Activated CD4-positive, alpha-beta T cell treated with anti-CD3 and anti-CD28 coated beads for 36 hours (primary cell): Measurements from ENCODE around the gene GRK3. TPM values are rescaled to one million over a fixed set of nuclear protein-coding genes. Genes with fewer than 3 reads are reported as not detected.

Experiments
- ATAC-seq: fragments of 200-7000 bp; cut with Tn5 transposase; one replicate; pipeline ENCODE4 v1.10.0; 2021; ENCODE audit warnings: mild to moderate bottlenecking, moderate library complexity
- CTCF ChIA-PET: fragments of 350-600 bp; sonication (Branson Sonifier 250); formaldehyde crosslinking; loops from one replicate; lab custom pipeline; 2021; ENCODE audit warnings: antibody characterized with exemption; lab: Charles Lee
- POLR2A ChIA-PET: fragments of 350-600 bp; sonication (Branson Sonifier 250); formaldehyde crosslinking; loops from one replicate; lab custom pipeline; 2021; ENCODE audit warnings: antibody characterized with exemption, inconsistent platforms; lab: Charles Lee
- DNase-seq: peaks from one replicate; pipeline ENCODE4 v3.0.0-alpha.2; 2020
- H3K27ac Mint-ChIP-seq: one replicate; pipeline ENCODE4 v1.8.0; 2021; ENCODE audit warnings: mixed read lengths
- H3K27me3 Mint-ChIP-seq: one replicate; pipeline ENCODE4 v1.8.0; 2021; ENCODE audit warnings: mixed read lengths
- H3K36me3 Mint-ChIP-seq: one replicate; pipeline ENCODE4 v1.8.0; 2021; ENCODE audit warnings: low read depth, mixed read lengths
- H3K4me1 Mint-ChIP-seq: one replicate; pipeline ENCODE4 v1.8.0; 2021; ENCODE audit warnings: mixed read lengths
- H3K4me3 Mint-ChIP-seq: one replicate; pipeline ENCODE4 v1.8.0; 2021; ENCODE audit warnings: mild to moderate bottlenecking, moderate library complexity, mixed read lengths
- H3K9me3 Mint-ChIP-seq: one replicate; pipeline ENCODE4 v1.8.0; 2021; ENCODE audit warnings: low read depth, mixed read lengths
- intact Hi-C, 2 experiments: fragments of 100-400 bp; cut with DNase I in 1 of 2; cut with micrococcal nuclease in 1 of 2; formaldehyde crosslinking; loops; one replicate each; pipeline versions ENCODE4 v1.14.2 to v1.15.1; 2022 to 2024; cut with DNase I, micrococcal nuclease
- total RNA-seq, 2 experiments: library from RNA; stranded (reverse); gene quantifications; one replicate each; pipeline ENCODE4 v1.2.3, GENCODE V29; 2021

GRK3 gene
- total RNA-seq, 2 experiments from 2014 or later, result 8.6 to 9.2 TPM

GRCh38 chr22:25716637-25717036, 152.2 kb downstream of the GRK3 start:
- DNase-seq (no peak), ATAC-seq (no peak)
- H3K4me1 Mint-ChIP-seq, result no peaks in the 10 kb centered on the region
- no peak overlapping the region for H3K4me3 Mint-ChIP-seq
- no peak overlapping the region for H3K27ac Mint-ChIP-seq
- intact Hi-C loops, result no loop called here
- H3K27me3 Mint-ChIP-seq, result no peaks in the 10 kb centered on the region
- peaks cover 2% of the 10 kb centered on the region for H3K36me3 Mint-ChIP-seq
- no peaks in the 10 kb centered on the region for H3K9me3 Mint-ChIP-seq
- ChIA-PET POLR2A (no interaction called here), CTCF (no interaction called here)

DNA sequence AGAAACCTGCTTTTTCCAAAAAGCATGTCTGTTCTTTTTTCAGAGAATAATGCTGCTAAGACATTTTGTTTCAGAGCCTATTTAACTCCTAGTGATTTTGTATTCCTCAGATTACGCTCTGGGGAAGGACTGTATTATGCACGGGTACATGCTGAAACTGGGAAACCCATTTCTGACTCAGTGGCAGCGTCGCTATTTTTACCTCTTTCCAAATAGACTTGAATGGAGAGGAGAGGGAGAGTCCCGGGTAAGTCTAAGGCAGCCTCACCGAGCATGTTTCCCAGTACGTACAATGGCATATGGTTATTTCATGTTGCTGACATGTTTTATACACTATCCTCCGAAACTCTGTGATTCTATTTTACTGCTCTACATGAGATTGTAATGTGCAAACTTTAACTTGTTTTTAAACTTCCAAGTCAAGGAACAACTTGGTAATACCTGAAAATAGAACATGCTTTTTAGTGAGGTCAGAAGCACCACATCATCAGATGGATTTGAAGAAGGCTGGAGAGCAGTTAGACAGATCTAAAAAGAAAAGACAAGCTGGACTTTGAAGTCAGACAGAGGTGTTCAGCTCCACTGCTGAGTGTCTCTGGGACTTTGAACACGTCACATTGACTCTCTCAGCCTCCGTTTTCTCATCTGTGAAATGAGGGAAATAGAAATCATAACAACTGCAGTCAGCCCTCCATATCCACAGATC, 153.8 kb downstream of the GRK3 start:
- CTCF ChIA-PET, result no interaction called here
- H3K4me1 Mint-ChIP-seq, result no peaks in the 10 kb centered on the region
- intact Hi-C loops, result no loop called here
- DNase-seq (no peak), ATAC-seq (no peak)
- H3K4me3 Mint-ChIP-seq, result no peak overlapping the region
- POLR2A ChIA-PET, result interaction anchor here (0.6 kb wide), 1 partner anchor 258 kb away, joined by 4 read pairs; no protein-coding TSS in a partner anchor
- peaks cover 2% of the 10 kb centered on the region for H3K36me3 Mint-ChIP-seq
- no peaks in the 10 kb centered on the region for H3K27me3 Mint-ChIP-seq
- H3K27ac Mint-ChIP-seq, result no peak overlapping the region
- H3K9me3 Mint-ChIP-seq, result no peaks in the 10 kb centered on the region

DNA sequence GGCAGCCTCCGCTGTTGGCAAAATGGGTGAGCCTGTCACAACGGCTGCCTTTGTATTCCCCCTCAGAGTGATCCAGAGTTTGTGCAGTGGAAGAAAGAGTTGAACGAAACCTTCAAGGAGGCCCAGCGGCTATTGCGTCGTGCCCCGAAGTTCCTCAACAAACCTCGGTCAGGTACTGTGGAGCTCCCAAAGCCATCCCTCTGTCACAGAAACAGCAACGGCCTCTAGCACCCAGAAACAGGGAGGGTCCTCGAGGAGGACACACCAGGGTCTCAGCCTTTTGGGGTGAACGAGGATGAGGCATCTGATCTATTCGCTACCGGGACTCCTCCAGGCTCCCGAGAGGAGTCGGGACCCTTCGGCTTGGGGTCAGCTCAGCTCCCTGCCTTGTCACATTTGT, 157.7 kb downstream of the GRK3 start:
- Mint-ChIP-seq H3K9me3 (no peaks in the 10 kb centered on the region), H3K27ac (no peak overlapping the region), H3K27me3 (no peaks in the 10 kb centered on the region), H3K4me1 (peaks cover 4% of the 10 kb centered on the region), H3K4me3 (no peak overlapping the region), H3K36me3 (no peaks in the 10 kb centered on the region)
- no peak for ATAC-seq
- ChIA-PET CTCF (interaction anchor here (0.6 kb wide), 1 partner anchor 11 kb away, joined by 3 read pairs; no protein-coding TSS in a partner anchor), POLR2A (no interaction called here)
- intact Hi-C loops, result no loop called here
- no peak for DNase-seq

GRCh38 chr22:25722626-25723025, 158.2 kb downstream of the GRK3 start:
- ATAC-seq (no peak), DNase-seq (no peak)
- Mint-ChIP-seq H3K9me3 (no peaks in the 10 kb centered on the region), H3K4me1 (peaks cover 4% of the 10 kb centered on the region), H3K4me3 (no peak overlapping the region), H3K36me3 (no peaks in the 10 kb centered on the region), H3K27me3 (no peaks in the 10 kb centered on the region), H3K27ac (no peak overlapping the region)
- ChIA-PET POLR2A (no interaction called here), CTCF (interaction anchor here (0.6 kb wide), 1 partner anchor 11 kb away, joined by 3 read pairs; no protein-coding TSS in a partner anchor)
- intact Hi-C loops, result no loop called here

DNA sequence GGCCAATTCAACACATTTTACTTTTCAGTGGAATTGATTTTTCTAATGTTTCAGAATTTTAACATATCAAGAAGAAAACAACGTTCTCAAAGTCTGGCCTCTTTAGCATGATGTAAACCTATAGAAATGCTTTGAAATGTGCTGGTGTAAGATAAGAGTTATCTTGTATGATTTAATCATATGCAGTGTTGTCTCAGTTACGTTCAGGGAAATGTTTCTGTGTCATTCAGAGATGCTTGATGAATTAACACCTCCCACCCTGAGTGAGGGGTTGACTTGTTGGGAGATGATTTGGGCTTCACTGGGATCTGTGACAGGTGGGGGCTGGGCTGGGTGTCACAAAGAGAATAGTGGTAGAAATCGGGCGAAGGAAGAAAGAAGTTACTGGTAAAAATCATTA, 161.8 kb downstream of the GRK3 start:
- ChIA-PET POLR2A (no interaction called here), CTCF (interaction anchor here (0.6 to 1.3 kb wide), 2 partner anchors 11 to 42 kb away, joined by 3 read pairs; no protein-coding TSS in a partner anchor)
- Mint-ChIP-seq H3K4me1 (peaks cover 4% of the 10 kb centered on the region), H3K4me3 (no peak overlapping the region), H3K27me3 (no peaks in the 10 kb centered on the region), H3K27ac (peak overlapping the region; percentile 42), H3K36me3 (no peaks in the 10 kb centered on the region), H3K9me3 (no peaks in the 10 kb centered on the region)
- intact Hi-C loops, result loop anchor here in 1 of 2 experiments (2.0 kb wide), 1 partner anchor 15 kb away; no protein-coding TSS in a partner anchor
- DNase-seq, result peak; percentile 39
- ATAC-seq, result peak; percentile 87

DNA sequence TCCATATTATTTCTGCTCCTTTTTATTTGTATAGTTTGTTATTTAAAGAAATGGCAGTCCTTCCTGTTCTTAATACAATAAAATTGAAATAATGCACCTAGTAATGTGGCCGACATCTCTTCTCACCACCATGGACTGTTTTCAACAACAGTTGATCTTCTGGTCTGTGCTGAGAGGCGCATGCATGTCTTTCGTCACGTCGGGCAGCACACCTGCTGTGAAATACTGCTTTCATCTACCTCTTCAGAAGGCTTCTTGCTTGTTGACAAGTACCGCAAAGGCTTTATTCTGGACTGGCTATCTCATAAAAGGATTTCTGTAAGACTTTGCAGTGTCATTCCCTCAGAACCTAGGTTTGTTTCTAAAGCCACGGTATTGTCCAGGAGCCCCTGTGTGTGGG, 163.6 kb downstream of the GRK3 start:
- Mint-ChIP-seq H3K4me3 (no peak overlapping the region), H3K4me1 (peaks cover 4% of the 10 kb centered on the region), H3K36me3 (no peaks in the 10 kb centered on the region), H3K9me3 (no peaks in the 10 kb centered on the region), H3K27me3 (no peaks in the 10 kb centered on the region), H3K27ac (no peak overlapping the region)
- POLR2A ChIA-PET, result no interaction called here
- ATAC-seq (no peak), DNase-seq (no peak)
- CTCF ChIA-PET, result interaction anchor here (0.8 to 1.0 kb wide), 2 partner anchors 18 to 266 kb away, joined by 3 to 5 read pairs; no protein-coding TSS in a partner anchor
- intact Hi-C loops, result no loop called here

DNA sequence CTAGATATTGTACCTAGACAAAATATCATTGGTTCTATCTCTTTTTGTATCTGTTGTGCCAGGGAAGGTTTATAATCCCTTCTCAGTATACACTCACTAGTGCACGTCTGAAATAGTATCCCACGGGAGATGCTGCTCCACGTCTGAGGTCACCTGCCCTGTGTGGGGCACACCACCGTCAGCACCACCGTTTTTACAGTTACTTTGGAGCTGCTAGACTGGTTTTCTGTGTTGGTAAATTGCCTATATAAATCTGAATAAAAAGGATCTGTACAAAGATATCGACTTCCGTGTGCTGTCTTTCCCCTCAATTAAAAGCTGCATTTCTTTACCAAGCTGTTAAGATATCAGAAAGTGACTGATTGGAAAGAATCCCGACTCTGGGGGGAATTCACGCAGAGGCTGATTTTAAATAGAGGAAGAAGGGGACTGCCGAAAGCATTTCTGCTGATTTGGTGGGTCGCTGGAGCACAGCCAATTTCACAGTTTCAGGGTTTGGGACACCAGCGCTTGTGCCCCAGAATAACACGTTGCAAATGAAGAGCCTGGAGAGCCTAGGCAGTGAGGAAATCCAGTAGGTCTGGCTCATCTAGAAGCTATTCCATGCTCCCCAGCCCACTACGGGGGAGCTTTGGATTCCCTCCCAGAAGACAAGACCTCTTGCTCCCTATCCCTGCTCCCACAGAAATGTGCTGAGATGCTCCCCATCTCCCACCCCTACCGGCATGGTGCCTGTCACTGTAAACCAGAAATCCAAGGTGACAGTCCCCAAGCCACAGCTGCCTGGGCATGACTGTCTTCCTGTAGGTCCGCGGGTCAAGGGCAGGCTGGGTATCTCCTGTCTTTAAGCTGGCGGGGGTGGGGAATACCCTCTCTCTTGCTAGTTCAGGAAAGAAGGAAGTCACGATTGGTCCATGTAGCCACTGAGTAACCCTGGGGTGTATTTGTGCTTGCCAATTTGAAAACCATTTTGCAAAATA, 164.8 kb downstream of the GRK3 start:
- ATAC-seq (no peak), DNase-seq (no peak)
- H3K27me3 Mint-ChIP-seq, result peaks cover 2% of the 10 kb centered on the region
- no peaks in the 10 kb centered on the region for H3K36me3 Mint-ChIP-seq
- ChIA-PET POLR2A (no interaction called here), CTCF (no interaction called here)
- H3K27ac Mint-ChIP-seq, result no peak overlapping the region
- H3K4me1 Mint-ChIP-seq, result peaks cover 8% of the 10 kb centered on the region
- intact Hi-C loops, result no loop called here
- H3K9me3 Mint-ChIP-seq, result no peaks in the 10 kb centered on the region
- no peak overlapping the region for H3K4me3 Mint-ChIP-seq

DNA sequence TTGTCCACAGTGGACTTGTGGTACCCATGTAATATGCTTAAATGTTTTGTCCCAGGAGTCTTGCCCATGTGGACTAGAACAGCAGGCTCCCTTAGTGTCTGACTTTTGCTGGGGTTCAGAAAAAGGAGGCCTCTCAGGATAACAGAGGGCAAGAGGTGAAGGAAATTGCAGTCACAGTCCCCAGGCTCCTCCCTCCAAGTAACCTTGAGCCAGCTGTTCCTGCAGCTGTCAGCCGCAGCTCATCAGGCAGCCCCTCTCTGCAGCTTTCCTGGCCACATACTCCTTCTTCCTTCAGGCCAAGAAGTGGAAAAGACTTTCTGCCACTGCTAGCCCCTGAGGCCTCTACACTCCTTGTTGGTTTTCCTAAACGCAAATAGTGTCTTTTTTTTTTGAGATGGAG, 171.2 kb downstream of the GRK3 start:
- ChIA-PET CTCF (interaction anchor here (0.7 kb wide), 1 partner anchor 8 kb away, joined by 3 read pairs; no protein-coding TSS in a partner anchor), POLR2A (no interaction called here)
- no peak overlapping the region for H3K4me3 Mint-ChIP-seq
- H3K36me3 Mint-ChIP-seq, result no peaks in the 10 kb centered on the region
- intact Hi-C loops, result loop anchor here in 1 of 2 experiments (1.0 to 2.0 kb wide), 2 partner anchors 11 to 15 kb away; no protein-coding TSS in a partner anchor
- H3K9me3 Mint-ChIP-seq, result no peaks in the 10 kb centered on the region
- no peak for ATAC-seq
- H3K27me3 Mint-ChIP-seq, result peaks cover 5% of the 10 kb centered on the region
- no peak for DNase-seq
- H3K27ac Mint-ChIP-seq, result peak overlapping the region; percentile 80
- peaks cover 33% of the 10 kb centered on the region for H3K4me1 Mint-ChIP-seq

- no peaks in the 10 kb centered on the region for H3K36me3 Mint-ChIP-seq
- no peak overlapping the region for H3K4me3 Mint-ChIP-seq
- DNase-seq (peak; percentile 73), ATAC-seq (peak; percentile 87)
- ChIA-PET CTCF (interaction anchor here (0.6 to 1.2 kb wide), 3 partner anchors 9 to 26 kb away, joined by 3 to 5 read pairs (median 4); no protein-coding TSS in a partner anchor), POLR2A (no interaction called here)
- peaks cover 33% of the 10 kb centered on the region for H3K4me1 Mint-ChIP-seq
- H3K27me3 Mint-ChIP-seq, result peaks cover 5% of the 10 kb centered on the region
- intact Hi-C loops, result loop anchor here in 1 of 2 experiments (1.0 kb wide), 1 partner anchor 10 kb away; no protein-coding TSS in a partner anchor
- no peaks in the 10 kb centered on the region for H3K9me3 Mint-ChIP-seq
- H3K27ac Mint-ChIP-seq, result peak overlapping the region; percentile 80
Observed at GRCh38 chr22:25736378-25737011, 172.0 kb downstream of the GRK3 start.

DNA sequence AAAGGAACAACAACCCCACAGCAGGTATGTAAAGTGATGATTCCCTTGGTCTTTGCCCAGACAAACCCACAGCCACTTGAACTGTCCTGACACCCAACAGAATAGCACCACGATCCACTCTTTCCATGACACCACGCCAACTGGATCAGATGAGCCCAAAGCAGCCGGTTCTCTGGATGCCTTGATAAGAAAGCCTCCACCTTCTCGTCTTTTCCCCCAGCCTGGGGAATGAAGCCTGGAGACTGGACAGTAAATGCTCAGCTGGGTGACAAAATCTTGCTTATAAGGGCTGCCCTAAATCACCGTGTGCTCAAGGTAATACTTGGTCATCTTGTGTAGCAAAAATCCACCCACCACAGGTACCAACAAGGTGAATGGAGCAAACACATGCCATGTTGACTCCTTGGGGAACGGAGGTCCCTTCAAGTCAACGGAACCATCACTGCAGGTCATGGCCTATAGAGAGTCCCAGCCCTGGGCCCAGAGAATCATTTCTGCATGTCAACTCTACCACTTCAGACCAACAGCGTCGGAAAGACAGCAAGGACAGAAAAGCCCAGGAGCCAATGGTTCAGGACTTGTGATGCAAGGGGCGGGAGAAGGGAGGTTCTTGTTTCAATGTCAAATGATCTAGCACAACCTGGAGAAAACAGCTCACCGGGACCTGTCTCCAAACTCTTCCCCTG, 175.3 kb downstream of the GRK3 start:
- H3K4me1 Mint-ChIP-seq, result peaks cover 24% of the 10 kb centered on the region
- POLR2A ChIA-PET, result no interaction called here
- no peak for ATAC-seq

More for the DNA sequence above, 175.3 kb downstream of the GRK3 start:
- Mint-ChIP-seq H3K36me3 (no peaks in the 10 kb centered on the region), H3K27ac (peak overlapping the region; percentile 4), H3K9me3 (no peaks in the 10 kb centered on the region), H3K4me3 (no peak overlapping the region), H3K27me3 (peaks cover 5% of the 10 kb centered on the region)
- intact Hi-C loops, result loop anchor here in 1 of 2 experiments (10.0 kb wide), 1 partner anchor 655 kb away; no protein-coding TSS in a partner anchor
- DNase-seq, result no peak
- CTCF ChIA-PET, result no interaction called here
